ENCODE data around the gene TMIGD2. TPM values are rescaled to one million over a fixed set of nuclear protein-coding genes. Genes with fewer than 3 reads are reported as not detected.
"Not testable (repeated sequence)": the region's sequence is repeated elsewhere in the genome, so short reads cannot be mapped to it uniquely, and the experiment has no call there.

Gene TMIGD2
- total and polyA plus RNA-seq, 5 donors: 0.25 TPM; not detected in 4

GRCh38 chr19:4291184-4291732 is 10.9 kb downstream of the TMIGD2 start:
- ATAC-seq (no peak), DNase-seq (no peak)
- WGBS: 61% methylated on average over 8 of the region's 8 CpGs
- no peak overlapping the region for H3K4me3 ChIP-seq (ENCODE audit: low read length)
- no peak overlapping the region for H3K27ac ChIP-seq (ENCODE audit: low read length)
- no peaks in the 10 kb centered on the region for H3K27me3 ChIP-seq (ENCODE audit: control insufficient read depth, insufficient read depth)
- intact Hi-C loops (cut with DNase I): no loop called here
- H3K9me3 ChIP-seq (ENCODE audit: control insufficient read depth, low read length): no peaks in the 10 kb centered on the region
- no peaks in the 10 kb centered on the region for H3K4me1 ChIP-seq (ENCODE audit: control insufficient read depth, insufficient read depth, low read length)

- Histone ChIP-seq H3K4me1 (ENCODE audit: control insufficient read depth, insufficient read depth, low read length) (no peaks in the 10 kb centered on the region), H3K4me3 (ENCODE audit: low read length) (no peak overlapping the region), H3K27me3 (ENCODE audit: control insufficient read depth, insufficient read depth) (no peaks in the 10 kb centered on the region), H3K27ac (ENCODE audit: low read length) (no peak overlapping the region), H3K9me3 (ENCODE audit: control insufficient read depth, low read length) (no peaks in the 10 kb centered on the region)
- ATAC-seq: no peak
- intact Hi-C loops (cut with DNase I): no loop called here
- 85% methylated on average over 16 of the region's 16 CpGs for WGBS
- DNase-seq: no peak
Observed at GRCh38 chr19:4288091-4288777, 14.0 kb downstream of the TMIGD2 start.

GRCh38 chr19:4286141-4286540 is 16.0 kb downstream of the TMIGD2 start:
- DNase-seq; ATAC-seq; H3K4me3 ChIP-seq (ENCODE audit: low read length); H3K4me1 ChIP-seq (ENCODE audit: control insufficient read depth, insufficient read depth, low read length); H3K27ac ChIP-seq (ENCODE audit: low read length); intact Hi-C loops (cut with DNase I); H3K9me3 ChIP-seq (ENCODE audit: control insufficient read depth, low read length); H3K27me3 ChIP-seq (ENCODE audit: control insufficient read depth, insufficient read depth): not testable (repeated sequence)
- WGBS: 86% methylated on average over 4 of the region's 4 CpGs

GRCh38 chr19:4284974-4285373 is 17.2 kb downstream of the TMIGD2 start:
- Histone ChIP-seq H3K4me1 (ENCODE audit: control insufficient read depth, insufficient read depth, low read length) (no peaks in the 10 kb centered on the region), H3K4me3 (ENCODE audit: low read length) (no peak overlapping the region), H3K27me3 (ENCODE audit: control insufficient read depth, insufficient read depth) (no peaks in the 10 kb centered on the region), H3K27ac (ENCODE audit: low read length) (no peak overlapping the region), H3K9me3 (ENCODE audit: control insufficient read depth, low read length) (no peaks in the 10 kb centered on the region)
- DNase-seq (no peak), ATAC-seq (no peak)
- WGBS: 77% methylated on average over 6 of the region's 6 CpGs
- intact Hi-C loops (cut with DNase I): no loop called here

GRCh38 chr19:4284176-4284958 is 17.8 kb downstream of the TMIGD2 start:
- ATAC-seq (peak in 1 of 2 donors; percentile 57), DNase-seq (no peak)
- WGBS: 54% methylated on average over 20 of the region's 20 CpGs
- Histone ChIP-seq H3K27ac (ENCODE audit: low read length) (no peak overlapping the region), H3K4me1 (ENCODE audit: control insufficient read depth, insufficient read depth, low read length) (no peaks in the 10 kb centered on the region), H3K9me3 (ENCODE audit: control insufficient read depth, low read length) (no peaks in the 10 kb centered on the region), H3K4me3 (ENCODE audit: low read length) (no peak overlapping the region), H3K27me3 (ENCODE audit: control insufficient read depth, insufficient read depth) (no peaks in the 10 kb centered on the region)
- intact Hi-C loops (cut with DNase I): no loop called here

GRCh38 chr19:4279530-4280422 is 22.4 kb downstream of the TMIGD2 start:
- H3K4me1 ChIP-seq (ENCODE audit: control insufficient read depth, insufficient read depth, low read length): peaks cover 2% of the 10 kb centered on the region
- peak in 1 of 2 donors; percentile 13 for ATAC-seq
- WGBS: 2% methylated on average over 71 of the region's 71 CpGs
- intact Hi-C loops (cut with DNase I): loop anchor here in 1 of 4 donors (10.0 kb wide), 1 partner anchor 75 kb away; no protein-coding TSS in a partner anchor
- no peak overlapping the region for H3K27ac ChIP-seq (ENCODE audit: low read length)
- no peak for DNase-seq
- H3K9me3 ChIP-seq (ENCODE audit: control insufficient read depth, low read length): no peaks in the 10 kb centered on the region
- H3K27me3 ChIP-seq (ENCODE audit: control insufficient read depth, insufficient read depth): no peaks in the 10 kb centered on the region
- peak overlapping the region; percentile 86 for H3K4me3 ChIP-seq (ENCODE audit: low read length)

GRCh38 chr19:4279267-4279529 is 23.0 kb downstream of the TMIGD2 start:
- H3K27me3 ChIP-seq (ENCODE audit: control insufficient read depth, insufficient read depth): no peaks in the 10 kb centered on the region
- no peak for ATAC-seq
- no peaks in the 10 kb centered on the region for H3K9me3 ChIP-seq (ENCODE audit: control insufficient read depth, low read length)
- peaks cover 2% of the 10 kb centered on the region for H3K4me1 ChIP-seq (ENCODE audit: control insufficient read depth, insufficient read depth, low read length)
- intact Hi-C loops (cut with DNase I): loop anchor here in 1 of 4 donors (10.0 kb wide), 1 partner anchor 76 kb away; no protein-coding TSS in a partner anchor
- no peak overlapping the region for H3K27ac ChIP-seq (ENCODE audit: low read length)
- peak overlapping the region; percentile 86 for H3K4me3 ChIP-seq (ENCODE audit: low read length)
- no peak for DNase-seq
- WGBS: under 1% methylated on average over 30 of the region's 30 CpGs

- DNase-seq (peak in 1 of 3 donors; percentile 73), ATAC-seq (peak; percentile 35 to 62)
- Histone ChIP-seq H3K27me3 (ENCODE audit: control insufficient read depth, insufficient read depth) (no peaks in the 10 kb centered on the region), H3K9me3 (ENCODE audit: control insufficient read depth, low read length) (no peaks in the 10 kb centered on the region), H3K4me1 (ENCODE audit: control insufficient read depth, insufficient read depth, low read length) (peaks cover 2% of the 10 kb centered on the region), H3K4me3 (ENCODE audit: low read length) (peak within 1 kb of the TSS; percentile 86), H3K27ac (ENCODE audit: low read length) (no peak within 1 kb of the TSS)
- intact Hi-C loops (cut with DNase I): loop anchor here in 1 of 4 donors (10.0 kb wide), 1 partner anchor 76 kb away; no protein-coding TSS in a partner anchor
- WGBS: 2% methylated on average over 44 of the region's 44 CpGs
Observed at GRCh38 chr19:4278419-4279266, 23.5 kb downstream of the TMIGD2 start, which contains the start of gene SHD. Gene SHD (plus strand): TSS chr19:4279266. CDS start chr19:4280064, 798 bp downstream.

- Histone ChIP-seq H3K9me3 (ENCODE audit: control insufficient read depth, low read length) (no peaks in the 10 kb centered on the region), H3K27me3 (ENCODE audit: control insufficient read depth, insufficient read depth) (no peaks in the 10 kb centered on the region), H3K27ac (ENCODE audit: low read length) (no peak overlapping the region), H3K4me3 (ENCODE audit: low read length) (no peak overlapping the region), H3K4me1 (ENCODE audit: control insufficient read depth, insufficient read depth, low read length) (peaks cover 2% of the 10 kb centered on the region)
- ATAC-seq (no peak), DNase-seq (no peak)
- intact Hi-C loops (cut with DNase I): loop anchor here in 1 of 4 donors (10.0 kb wide), 1 partner anchor 77 kb away; no protein-coding TSS in a partner anchor
- whole genome bisulfite sequencing: 21% methylated on average over 4 of the region's 4 CpGs
Observed at GRCh38 chr19:4278010-4278409, 24.2 kb downstream of the TMIGD2 start.

All from right cardiac atrium (tissue), 5 donors.